CD4-positive, alpha-beta memory T cell (primary cell): ENCODE results near the gene ALLC. TPM values are rescaled to one million over a fixed set of nuclear protein-coding genes. Genes with fewer than 3 reads are reported as not detected.
"Not testable (repeated sequence)": the region's sequence is repeated elsewhere in the genome, so short reads cannot be mapped to it uniquely, and the experiment has no call there.

ENCODE experiments used
- CTCF ChIA-PET: fragments of 350-600 bp; sonication (Branson Sonifier 250); formaldehyde crosslinking; loops from one replicate; lab custom pipeline; 2021; ENCODE audit warnings: inconsistent platforms; ENCODE audit not compliant: partially characterized antibody; lab: Charles Lee
- POLR2A ChIA-PET: fragments of 350-600 bp; sonication (Branson Sonifier 250); formaldehyde crosslinking; loops from one replicate; lab custom pipeline; 2021; ENCODE audit not compliant: partially characterized antibody; lab: Charles Lee
- DNase-seq, 5 donors: peaks; one replicate each; pipeline versions ENCODE4 v3.0.0 to v3.0.0-alpha.2; 2020 to 2022; ENCODE audit warnings: mixed read lengths in 1 of 5
- H3K27ac ChIP-seq: one replicate; pipeline ENCODE4 v1.7.0; 2013; ENCODE audit warnings: low read depth, low read length
- H3K27me3 ChIP-seq: 2 replicates; pipeline ENCODE4 v1.7.0; 2013; ENCODE audit warnings: mild to moderate bottlenecking, low read length, moderate library complexity; ENCODE audit not compliant: insufficient read depth
- H3K36me3 ChIP-seq: 2 replicates; pipeline ENCODE4 v1.7.0; 2013; ENCODE audit warnings: mild to moderate bottlenecking, low read length, moderate library complexity; ENCODE audit not compliant: insufficient read depth
- H3K4me1 ChIP-seq: 2 replicates; pipeline ENCODE4 v1.7.0; 2013; ENCODE audit warnings: mild to moderate bottlenecking, low read length, moderate library complexity; ENCODE audit not compliant: insufficient read depth
- H3K4me3 ChIP-seq, 2 donors: one replicate each; pipeline ENCODE4 v1.7.0; 2013; ENCODE audit warnings: low read length in 2 of 2, mild to moderate bottlenecking in 1 of 2
- H3K9me3 ChIP-seq, 2 donors: one replicate each; pipeline ENCODE4 v1.7.0; 2013; ENCODE audit warnings: low read length in 2 of 2, control low read depth in 1 of 2; ENCODE audit not compliant: control insufficient read depth in 1 of 2
- H3K27ac Mint-ChIP-seq, 7 donors: one replicate each; pipeline ENCODE4 v1.8.0; 2020 to 2021; ENCODE audit warnings: mixed read lengths in 7 of 7, mild to moderate bottlenecking in 6 of 7, inconsistent platforms in 3 of 7, moderate library complexity in 3 of 7
- H3K27me3 Mint-ChIP-seq, 2 donors: one replicate each; pipeline ENCODE4 v1.8.0; 2020 to 2021; ENCODE audit warnings: mixed read lengths in 2 of 2
- H3K36me3 Mint-ChIP-seq, 2 donors: one replicate each; pipeline ENCODE4 v1.8.0; 2020 to 2021; ENCODE audit warnings: mixed read lengths in 2 of 2, inconsistent platforms in 1 of 2, mild to moderate bottlenecking in 1 of 2
- H3K4me1 Mint-ChIP-seq, 4 donors: one replicate each; pipeline ENCODE4 v1.8.0; 2020 to 2021; ENCODE audit warnings: mixed read lengths in 4 of 4, mild to moderate bottlenecking in 1 of 4
- H3K4me3 Mint-ChIP-seq, 8 donors: one replicate each; pipeline ENCODE4 v1.8.0; 2020 to 2021; ENCODE audit warnings: mixed read lengths in 8 of 8, mild to moderate bottlenecking in 7 of 8, moderate library complexity in 6 of 8, inconsistent platforms in 3 of 8
- H3K9me3 Mint-ChIP-seq, 8 donors: one replicate each; pipeline ENCODE4 v1.8.0; 2020 to 2021; ENCODE audit warnings: mixed read lengths in 8 of 8, mild to moderate bottlenecking in 5 of 8, inconsistent platforms in 3 of 8, moderate library complexity in 1 of 8
- intact Hi-C: fragments of 100-400 bp; cut with micrococcal nuclease; formaldehyde crosslinking; loops from one replicate; pipeline ENCODE4 v1.15.1; 2023
- polyA plus RNA-seq, 2 donors: library from polyadenylated mRNA; unstranded; fragments of 300-500 nt; fragmentation: Illumina TruSeq; gene quantifications; one replicate each; pipeline ENCODE4 v1.2.3, GENCODE V29; 2021
- total RNA-seq, 2 experiments: library from RNA; stranded (reverse); gene quantifications; one replicate each; pipeline ENCODE4 v1.2.3, GENCODE V29; 2021

Gene ALLC
- total and polyA plus RNA-seq, 4 experiments from 2014 or later: not detected

- no peak overlapping the region for H3K4me3 Mint-ChIP-seq
- no peaks in the 10 kb centered on the region for H3K36me3 ChIP-seq
- no peak for DNase-seq
- peaks cover 0 to 4% of the 10 kb centered on the region in 2 donors for H3K27me3 Mint-ChIP-seq
- H3K9me3 ChIP-seq: no peaks in the 10 kb centered on the region
- intact Hi-C loops: no loop called here
- no peaks in the 10 kb centered on the region for H3K36me3 Mint-ChIP-seq
- CTCF ChIA-PET: no interaction called here
- H3K27ac ChIP-seq: no peak overlapping the region
- POLR2A ChIA-PET: no interaction called here
- H3K4me1 Mint-ChIP-seq: no peaks in the 10 kb centered on the region
- no peaks in the 10 kb centered on the region for H3K4me1 ChIP-seq
- H3K9me3 Mint-ChIP-seq: no peaks in the 10 kb centered on the region
- no peaks in the 10 kb centered on the region for H3K27me3 ChIP-seq
- no peak overlapping the region for H3K4me3 ChIP-seq
- no peak overlapping the region for H3K27ac Mint-ChIP-seq
Measured at GRCh38 chr2:3631851-3632659, 25.9 kb upstream of the ALLC start.

DNA sequence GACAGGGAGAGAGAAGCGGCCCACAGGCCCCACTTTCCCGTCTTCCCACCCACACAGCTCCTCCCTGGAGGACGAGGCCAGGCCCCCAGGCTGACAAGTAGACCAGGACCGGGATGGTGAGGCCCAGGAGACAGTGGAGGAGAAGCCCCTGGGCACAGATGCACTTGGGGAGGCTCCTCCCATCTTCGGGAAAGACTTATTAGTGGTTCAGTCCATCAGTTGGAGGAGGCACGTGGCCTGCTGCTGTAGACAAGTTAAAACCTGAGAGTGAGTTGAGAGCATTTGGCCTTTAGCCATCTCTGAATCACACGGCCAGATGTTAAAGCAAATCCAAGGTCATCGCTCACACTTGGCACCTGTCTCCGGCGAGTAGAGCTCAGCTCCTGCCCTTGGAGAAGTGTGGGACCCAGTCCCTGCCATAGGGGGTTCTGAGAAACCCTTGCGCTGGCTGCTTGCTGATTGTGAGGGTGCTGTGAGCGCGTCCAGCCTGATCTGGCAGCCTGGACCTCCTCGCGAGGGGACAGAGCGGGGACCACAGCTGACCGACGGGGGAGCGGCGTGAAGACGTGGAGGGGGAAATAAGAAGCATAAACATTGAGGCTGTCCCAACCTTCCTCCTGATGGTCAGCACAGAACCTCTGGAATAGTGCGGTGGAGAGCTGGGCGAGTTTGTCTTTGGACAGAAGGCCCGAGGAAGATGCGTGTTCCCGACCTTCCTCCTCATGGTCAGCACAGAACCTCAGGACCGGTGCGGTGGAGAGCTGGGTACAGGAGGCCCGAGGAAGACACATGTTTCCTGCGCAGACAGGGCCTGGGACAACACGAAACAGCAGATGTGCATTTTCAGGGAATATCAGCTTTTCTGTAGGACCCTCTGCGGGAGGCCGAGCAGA, 24.7 kb upstream of the ALLC start:
- no peaks in the 10 kb centered on the region for H3K27me3 ChIP-seq
- H3K4me3 Mint-ChIP-seq: no peak overlapping the region
- no peaks in the 10 kb centered on the region for H3K9me3 ChIP-seq
- no peaks in the 10 kb centered on the region for H3K4me1 Mint-ChIP-seq
- intact Hi-C loops: no loop called here
- no peak for DNase-seq
- H3K36me3 ChIP-seq: no peaks in the 10 kb centered on the region
- ChIA-PET CTCF (no interaction called here), POLR2A (no interaction called here)
- H3K27ac ChIP-seq: no peak overlapping the region
- no peaks in the 10 kb centered on the region for H3K9me3 Mint-ChIP-seq
- H3K4me3 ChIP-seq: no peak overlapping the region
- H3K27me3 Mint-ChIP-seq: no peaks in the 10 kb centered on the region
- H3K27ac Mint-ChIP-seq: no peak overlapping the region
- no peaks in the 10 kb centered on the region for H3K36me3 Mint-ChIP-seq
- H3K4me1 ChIP-seq: no peaks in the 10 kb centered on the region

GRCh38 chr2:3633982-3634595, 23.9 kb upstream of the ALLC start:
- H3K27ac Mint-ChIP-seq: no peak overlapping the region
- H3K27me3 Mint-ChIP-seq: no peaks in the 10 kb centered on the region
- H3K9me3 ChIP-seq: no peaks in the 10 kb centered on the region
- H3K27ac ChIP-seq: no peak overlapping the region
- no peaks in the 10 kb centered on the region for H3K4me1 Mint-ChIP-seq
- H3K4me3 Mint-ChIP-seq: no peak overlapping the region
- H3K9me3 Mint-ChIP-seq: no peaks in the 10 kb centered on the region
- H3K4me3 ChIP-seq: no peak overlapping the region
- H3K36me3 ChIP-seq: no peaks in the 10 kb centered on the region
- no peaks in the 10 kb centered on the region for H3K4me1 ChIP-seq
- no peaks in the 10 kb centered on the region for H3K36me3 Mint-ChIP-seq
- intact Hi-C loops: no loop called here
- no peaks in the 10 kb centered on the region for H3K27me3 ChIP-seq
- DNase-seq: no peak
- ChIA-PET CTCF (no interaction called here), POLR2A (no interaction called here)

DNA sequence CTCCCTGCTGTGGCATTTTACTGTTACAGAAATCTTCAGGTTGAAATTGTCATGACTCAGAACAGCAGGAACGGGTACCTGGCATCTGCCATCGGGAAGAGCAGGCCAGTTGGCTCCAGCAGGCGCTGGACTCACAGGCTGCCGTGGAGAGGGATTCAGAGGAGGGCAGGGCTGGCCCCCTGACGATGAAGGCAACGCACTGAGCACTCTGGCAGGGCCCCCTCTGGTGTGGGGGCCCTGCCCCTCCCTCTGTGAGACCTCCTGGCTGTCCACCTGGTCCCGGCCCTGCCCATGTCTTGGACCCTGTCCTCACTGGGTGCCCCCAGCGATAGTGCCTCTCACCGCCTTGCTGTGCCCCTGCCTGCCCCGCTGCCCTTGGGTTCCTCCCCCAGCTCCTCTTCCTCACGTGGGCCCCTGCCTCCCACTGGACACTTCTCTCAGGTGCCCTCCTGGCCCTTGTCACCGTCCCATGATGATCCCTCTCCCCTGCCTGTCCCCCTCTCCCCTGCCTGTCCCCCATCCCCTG, 23.3 kb upstream of the ALLC start:
- Mint-ChIP-seq H3K9me3 (no peaks in the 10 kb centered on the region), H3K4me1 (no peaks in the 10 kb centered on the region), H3K4me3 (no peak overlapping the region), H3K27ac (no peak overlapping the region), H3K36me3 (no peaks in the 10 kb centered on the region), H3K27me3 (no peaks in the 10 kb centered on the region)
- POLR2A ChIA-PET: no interaction called here
- intact Hi-C loops: no loop called here
- CTCF ChIA-PET: no interaction called here
- Histone ChIP-seq H3K36me3 (no peaks in the 10 kb centered on the region), H3K27me3 (no peaks in the 10 kb centered on the region), H3K4me3 (no peak overlapping the region), H3K27ac (no peak overlapping the region), H3K4me1 (no peaks in the 10 kb centered on the region), H3K9me3 (no peaks in the 10 kb centered on the region)
- no peak for DNase-seq

DNA sequence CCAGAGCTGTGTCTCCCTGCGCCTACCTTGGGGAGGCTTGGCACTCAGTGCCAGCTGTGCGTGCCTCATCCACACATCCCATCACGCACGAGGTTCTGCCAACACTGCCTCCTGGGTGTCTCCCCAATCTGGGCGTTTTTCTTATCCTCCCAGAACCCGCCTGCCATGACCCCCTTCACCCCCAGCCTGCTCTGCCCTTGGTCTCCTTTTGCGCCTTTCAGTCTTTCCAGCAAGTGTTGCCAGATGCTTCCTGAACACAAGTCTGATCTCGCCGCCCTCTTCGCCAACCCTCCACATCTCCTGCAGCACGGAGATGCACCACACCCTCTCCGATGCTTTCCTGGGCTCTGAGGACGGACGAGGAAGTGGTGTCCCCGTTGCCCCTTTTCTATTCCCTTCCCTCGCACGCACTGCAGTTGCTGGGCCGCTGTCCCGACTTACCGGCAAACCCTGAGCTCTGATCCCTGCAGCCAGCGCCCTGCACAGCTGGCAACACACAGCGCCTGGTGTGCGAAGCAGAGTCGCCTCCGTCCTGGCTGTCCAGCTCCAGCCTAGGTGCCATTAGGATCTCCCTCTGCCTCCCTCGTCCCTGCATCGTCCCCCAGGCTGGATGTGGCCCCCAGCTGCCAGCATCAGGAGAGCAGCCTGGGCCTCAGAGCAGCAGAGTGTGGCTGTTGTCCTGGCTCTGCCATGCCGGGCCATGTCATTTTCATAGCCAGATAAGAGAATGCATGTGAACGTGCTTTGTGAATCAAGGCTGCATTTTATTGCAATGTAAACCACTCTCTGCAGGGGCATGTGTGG, 22.6 kb upstream of the ALLC start:
- Histone ChIP-seq H3K4me1 (no peaks in the 10 kb centered on the region), H3K9me3 (no peaks in the 10 kb centered on the region), H3K4me3 (no peak overlapping the region), H3K36me3 (no peaks in the 10 kb centered on the region), H3K27me3 (no peaks in the 10 kb centered on the region), H3K27ac (no peak overlapping the region)
- Mint-ChIP-seq H3K27ac (no peak overlapping the region), H3K27me3 (no peaks in the 10 kb centered on the region), H3K4me3 (no peak overlapping the region), H3K9me3 (no peaks in the 10 kb centered on the region), H3K4me1 (no peaks in the 10 kb centered on the region), H3K36me3 (no peaks in the 10 kb centered on the region)
- CTCF ChIA-PET: no interaction called here
- intact Hi-C loops: no loop called here
- POLR2A ChIA-PET: no interaction called here
- DNase-seq: no peak

DNA sequence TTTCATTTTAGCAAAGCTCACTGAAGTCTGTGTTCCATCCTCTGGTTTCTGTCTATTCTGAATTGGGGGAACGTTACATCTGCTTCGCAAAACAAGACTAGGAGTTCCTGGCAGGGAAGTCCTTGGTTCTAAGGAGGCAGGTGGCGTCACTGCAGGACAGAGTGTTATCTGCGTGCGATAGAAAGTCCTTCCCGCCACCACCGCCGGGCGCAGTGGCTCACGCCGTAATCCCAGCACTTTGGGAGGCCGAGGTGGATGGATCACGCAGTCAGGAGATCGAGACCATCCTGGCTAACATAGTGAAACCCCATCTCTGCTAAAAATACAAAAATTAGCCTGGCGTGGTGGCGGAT, 22.0 kb upstream of the ALLC start:
- CTCF ChIA-PET, POLR2A ChIA-PET, DNase-seq: not testable (repeated sequence)

More for the DNA sequence above, 22.0 kb upstream of the ALLC start:
- H3K27ac ChIP-seq, H3K27me3 Mint-ChIP-seq, H3K27me3 ChIP-seq, H3K36me3 ChIP-seq, H3K4me1 ChIP-seq, H3K36me3 Mint-ChIP-seq, H3K9me3 ChIP-seq, intact Hi-C loops, H3K4me3 Mint-ChIP-seq, H3K4me1 Mint-ChIP-seq, H3K4me3 ChIP-seq, H3K9me3 Mint-ChIP-seq: not testable (repeated sequence)
- peak overlapping the region in 1 of 7 donors; percentile 68 for H3K27ac Mint-ChIP-seq
